HG02943 (cell line): ENCODE data around the gene OPN1LW.
"Not testable (repeated sequence)": the region's sequence is repeated elsewhere in the genome, so short reads cannot be mapped to it uniquely, and the experiment has no call there.

Experiments used
- ATAC-seq: cut with Tn5 transposase; IDR thresholded peaks from one replicate; pipeline ENCODE4 v1.9.1; 2021; ENCODE audit warnings: mild to moderate bottlenecking, low read depth, moderate library complexity; ENCODE audit not compliant: unreplicated experiment

OPN1LW gene

DNA sequence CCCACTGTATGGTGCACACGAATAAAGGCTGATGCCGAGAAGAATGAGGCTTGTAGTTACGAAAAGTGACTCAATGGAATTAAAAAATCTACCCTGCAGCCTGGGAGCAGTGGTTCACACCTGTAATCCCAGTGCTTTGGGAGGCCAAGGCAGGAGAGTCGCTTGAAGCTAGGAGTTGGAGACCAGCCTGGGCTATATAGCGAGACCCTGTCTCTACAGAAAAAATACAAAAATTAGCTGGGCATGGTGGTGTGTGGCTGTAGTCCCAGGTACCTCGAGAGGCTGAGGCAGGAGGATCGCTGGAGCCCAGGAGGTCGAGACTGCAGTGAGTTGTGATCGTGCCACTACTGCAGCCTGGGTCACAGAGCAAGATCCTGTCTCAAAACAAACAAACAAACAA, 11.7 kb upstream of the OPN1LW start:
- no peak for ATAC-seq

DNA sequence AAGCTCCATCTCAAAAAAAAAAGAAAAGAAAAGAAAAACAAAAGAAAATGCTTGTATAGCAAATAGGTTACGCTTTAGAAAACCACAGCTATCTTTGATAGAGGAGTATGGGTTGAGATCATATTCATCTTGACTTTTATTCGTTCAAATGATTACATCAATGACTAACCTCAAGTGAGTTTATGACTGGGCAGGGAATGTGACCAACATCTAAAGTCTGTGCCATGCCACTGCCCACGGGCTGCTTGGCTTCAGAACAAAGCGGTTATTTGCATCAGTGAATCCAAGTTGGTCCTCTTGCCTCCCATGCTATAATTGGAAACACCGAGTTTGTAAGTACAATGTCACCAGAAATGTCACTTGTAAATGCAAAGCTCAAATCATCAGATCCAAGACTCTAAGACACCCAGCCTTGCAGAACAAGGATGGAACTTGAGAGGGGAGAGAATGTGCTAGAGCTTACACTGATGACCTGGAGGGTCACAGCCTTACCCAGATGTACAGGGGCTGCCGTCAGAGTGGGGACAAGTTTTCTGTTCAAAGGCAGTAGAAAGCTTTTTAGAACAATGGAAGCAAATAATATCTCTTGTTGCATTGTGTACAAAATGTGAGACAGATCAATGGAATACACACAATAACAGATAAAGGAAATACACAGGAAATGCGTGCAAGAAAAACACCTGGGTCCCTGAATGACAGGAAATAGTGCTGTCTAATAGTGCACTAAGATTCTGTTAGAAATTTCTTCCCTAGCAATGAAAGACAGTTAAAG, 8.4 kb upstream of the OPN1LW start:
- ATAC-seq, result no peak

DNA sequence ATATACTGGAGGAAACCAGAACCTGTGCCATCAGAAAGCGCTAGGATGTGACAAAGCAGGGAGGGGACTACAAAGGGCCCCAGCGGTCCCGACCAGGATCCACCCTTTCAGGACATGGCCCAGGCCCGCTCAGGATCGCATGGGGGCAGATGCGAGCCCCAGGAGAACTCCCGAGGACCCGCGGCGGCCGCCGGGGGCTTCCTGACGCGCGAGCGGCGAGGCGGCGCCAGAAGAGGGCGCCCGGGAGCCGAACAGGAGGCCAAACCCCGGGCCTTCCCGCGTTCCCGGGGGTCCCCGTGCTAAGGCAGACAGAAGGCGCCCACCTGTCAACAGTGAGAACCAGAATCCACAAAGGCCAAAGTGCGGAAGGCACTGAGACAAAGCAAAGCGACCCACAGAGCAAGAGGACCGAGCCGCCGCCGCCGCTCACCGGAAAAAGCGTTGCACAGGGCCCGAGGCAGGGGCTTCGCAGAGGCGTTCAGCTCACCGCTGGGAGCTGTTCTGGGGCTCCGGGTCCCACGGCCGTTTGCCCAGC, 7.3 kb upstream of the OPN1LW start:
- ATAC-seq, result no peak

DNA sequence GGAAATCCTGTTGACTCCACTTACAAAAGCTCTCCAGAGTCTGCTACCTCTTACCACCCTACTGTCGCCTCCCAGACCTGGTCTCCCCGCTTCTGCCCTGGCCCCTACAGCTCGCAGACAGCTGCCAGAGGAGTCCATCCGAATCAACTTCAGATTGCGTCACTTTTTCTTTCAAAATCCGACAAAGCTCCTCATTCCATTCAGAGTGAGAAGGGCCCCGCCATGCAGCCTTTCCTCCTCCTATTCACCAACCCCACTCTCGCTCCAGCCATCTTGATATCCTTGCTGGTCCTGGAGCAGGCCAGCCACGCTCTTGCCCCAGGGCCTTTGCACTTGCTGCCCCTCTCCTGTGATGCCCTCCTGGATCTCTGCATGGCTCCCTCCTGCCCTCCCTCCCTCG, 5.2 kb upstream of the OPN1LW start:
- no peak for ATAC-seq

DNA sequence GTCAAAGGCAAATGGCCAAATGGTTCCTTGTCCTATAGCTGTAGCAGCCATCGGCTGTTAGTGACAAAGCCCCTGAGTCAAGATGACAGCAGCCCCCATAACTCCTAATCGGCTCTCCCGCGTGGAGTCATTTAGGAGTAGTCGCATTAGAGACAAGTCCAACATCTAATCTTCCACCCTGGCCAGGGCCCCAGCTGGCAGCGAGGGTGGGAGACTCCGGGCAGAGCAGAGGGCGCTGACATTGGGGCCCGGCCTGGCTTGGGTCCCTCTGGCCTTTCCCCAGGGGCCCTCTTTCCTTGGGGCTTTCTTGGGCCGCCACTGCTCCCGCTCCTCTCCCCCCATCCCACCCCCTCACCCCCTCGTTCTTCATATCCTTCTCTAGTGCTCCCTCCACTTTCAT, 3.8 kb upstream of the OPN1LW start:
- ATAC-seq, result no peak

DNA sequence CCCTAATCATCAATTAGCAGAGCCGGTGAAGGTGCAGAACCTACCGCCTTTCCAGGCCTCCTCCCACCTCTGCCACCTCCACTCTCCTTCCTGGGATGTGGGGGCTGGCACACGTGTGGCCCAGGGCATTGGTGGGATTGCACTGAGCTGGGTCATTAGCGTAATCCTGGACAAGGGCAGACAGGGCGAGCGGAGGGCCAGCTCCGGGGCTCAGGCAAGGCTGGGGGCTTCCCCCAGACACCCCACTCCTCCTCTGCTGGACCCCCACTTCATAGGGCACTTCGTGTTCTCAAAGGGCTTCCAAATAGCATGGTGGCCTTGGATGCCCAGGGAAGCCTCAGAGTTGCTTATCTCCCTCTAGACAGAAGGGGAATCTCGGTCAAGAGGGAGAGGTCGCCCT, 3.3 kb upstream of the OPN1LW start:
- ATAC-seq, result no peak

DNA sequence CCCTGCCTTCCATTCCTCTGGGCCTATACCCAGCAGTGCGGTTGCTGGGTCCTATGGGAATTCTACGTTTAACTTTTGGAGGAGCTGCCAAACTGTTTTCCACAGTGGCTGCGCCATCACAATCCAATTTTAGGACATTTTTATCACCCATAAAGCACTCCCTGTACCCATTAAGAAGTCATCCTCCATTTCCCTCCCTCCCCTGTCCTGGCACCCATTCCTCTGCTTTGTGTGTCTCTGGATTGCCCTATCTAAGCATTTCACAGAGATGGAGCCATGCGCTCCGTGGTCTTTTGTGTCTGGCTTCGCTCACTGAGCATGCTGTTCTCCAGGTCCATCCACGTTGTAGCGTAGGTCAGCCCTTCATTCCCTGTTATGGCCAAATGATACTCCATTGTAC, 1.7 kb upstream of the OPN1LW start:
- ATAC-seq, result no peak

DNA sequence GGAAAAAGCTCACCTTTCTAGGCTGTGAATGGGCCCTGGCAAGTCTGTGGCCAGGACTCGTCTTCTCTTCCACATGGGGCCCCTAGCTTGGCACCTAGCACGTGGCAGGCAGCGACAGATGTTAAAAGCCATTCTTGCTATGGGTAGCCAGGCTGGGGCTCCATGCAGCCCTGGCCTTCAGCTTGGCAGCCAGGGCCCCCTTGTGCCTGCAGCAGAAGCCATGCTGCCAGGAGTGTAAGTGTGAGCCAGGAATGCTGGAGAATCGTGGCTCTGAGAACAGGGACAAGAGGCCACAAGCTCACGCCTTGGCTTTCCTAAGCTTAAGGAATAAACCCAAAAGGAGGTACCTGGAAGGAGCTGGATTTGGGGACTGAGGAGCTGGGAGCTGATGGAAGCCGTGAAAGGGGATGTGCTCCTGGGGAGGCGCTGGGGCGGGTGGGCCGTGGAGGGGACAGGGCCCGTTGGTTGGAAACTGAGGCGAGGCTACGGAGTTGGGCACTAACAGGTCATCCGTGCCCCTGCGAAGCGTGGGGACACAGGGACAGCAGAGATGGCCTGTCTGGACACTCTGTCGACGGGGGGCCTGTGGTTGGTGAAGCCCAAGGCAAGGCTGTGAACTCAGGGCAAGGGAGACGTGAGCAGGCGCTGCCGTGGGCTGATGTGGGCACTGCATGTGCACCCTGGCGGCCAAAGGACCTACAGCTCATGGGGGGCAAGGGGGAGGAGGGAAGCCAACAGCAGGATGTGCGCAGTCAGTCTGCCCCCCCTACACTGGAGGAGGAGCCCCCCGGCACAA, 895 bp upstream of the OPN1LW start:
- no peak for ATAC-seq

DNA sequence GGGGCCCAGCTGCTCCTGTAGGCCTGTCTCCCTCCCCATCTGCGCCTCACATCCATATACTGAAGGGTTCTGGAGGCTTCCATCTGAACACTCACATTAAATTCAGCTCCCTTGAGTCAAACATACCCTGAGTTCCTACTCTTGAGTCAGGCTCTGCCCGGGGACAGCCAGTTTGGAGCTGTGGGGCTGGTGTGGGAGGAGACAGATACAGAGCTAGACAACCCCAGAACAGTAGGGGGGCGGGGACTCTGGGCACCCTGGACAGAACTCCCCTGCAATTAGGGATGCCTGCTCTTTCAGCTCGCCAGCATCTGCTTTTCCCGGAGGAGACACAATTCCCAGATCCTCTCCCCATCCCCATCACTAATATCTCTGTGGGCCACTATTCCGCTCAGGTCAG, 7.0 kb downstream of the OPN1LW start:
- not testable (repeated sequence) for ATAC-seq

DNA sequence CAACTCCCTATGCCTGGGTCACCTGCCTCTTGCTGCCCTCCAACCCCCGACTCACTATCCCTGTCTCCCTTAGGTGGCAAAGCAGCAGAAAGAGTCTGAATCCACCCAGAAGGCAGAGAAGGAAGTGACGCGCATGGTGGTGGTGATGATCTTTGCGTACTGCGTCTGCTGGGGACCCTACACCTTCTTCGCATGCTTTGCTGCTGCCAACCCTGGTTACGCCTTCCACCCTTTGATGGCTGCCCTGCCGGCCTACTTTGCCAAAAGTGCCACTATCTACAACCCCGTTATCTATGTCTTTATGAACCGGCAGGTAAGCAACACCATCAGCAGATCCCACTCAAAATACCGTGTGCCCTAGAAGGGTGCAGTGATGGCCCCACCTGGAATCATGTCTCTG, 12.2 kb downstream of the OPN1LW start:
- not testable (repeated sequence) for ATAC-seq

DNA sequence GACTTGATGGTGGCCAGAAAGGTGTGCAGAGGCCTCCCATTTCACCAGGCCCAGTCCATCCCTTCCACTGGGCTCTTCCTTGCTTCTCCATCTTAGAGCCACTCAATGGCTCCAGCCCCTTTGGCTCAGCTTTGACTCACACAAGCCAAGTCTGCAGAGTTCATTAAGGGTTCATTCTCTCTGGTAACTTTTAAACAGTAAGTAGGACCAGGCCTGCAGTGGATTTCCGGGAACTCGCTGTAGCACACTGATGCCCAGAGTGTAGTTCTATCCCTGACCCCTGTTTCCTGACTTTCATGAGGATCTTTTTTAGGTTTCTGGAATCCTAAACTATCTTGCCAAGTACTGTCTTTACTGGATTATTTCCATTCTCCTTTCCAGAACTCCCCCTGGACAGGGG, 13.2 kb downstream of the OPN1LW start:
- not testable (repeated sequence) for ATAC-seq

DNA sequence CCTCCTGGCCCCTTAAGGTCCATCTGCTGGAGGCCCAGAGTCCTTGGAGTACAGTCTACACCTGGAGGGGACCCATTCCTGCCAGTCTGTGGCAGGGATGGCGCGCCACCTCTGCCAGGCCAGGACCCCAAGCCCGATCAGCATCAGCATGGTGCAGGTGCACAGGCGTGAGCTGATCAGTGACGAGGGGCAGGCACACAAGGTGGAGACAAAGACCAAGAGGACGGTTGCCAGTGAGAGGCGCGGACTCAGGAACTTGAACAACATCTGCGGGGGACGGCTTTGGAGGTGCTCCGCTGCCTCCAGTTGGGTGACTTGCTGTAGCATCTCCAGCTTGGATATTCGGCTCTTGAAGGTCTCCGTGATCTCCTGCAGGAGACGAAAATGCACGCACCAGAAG, 15.3 kb downstream of the OPN1LW start:
- ATAC-seq, result not testable (repeated sequence)

DNA sequence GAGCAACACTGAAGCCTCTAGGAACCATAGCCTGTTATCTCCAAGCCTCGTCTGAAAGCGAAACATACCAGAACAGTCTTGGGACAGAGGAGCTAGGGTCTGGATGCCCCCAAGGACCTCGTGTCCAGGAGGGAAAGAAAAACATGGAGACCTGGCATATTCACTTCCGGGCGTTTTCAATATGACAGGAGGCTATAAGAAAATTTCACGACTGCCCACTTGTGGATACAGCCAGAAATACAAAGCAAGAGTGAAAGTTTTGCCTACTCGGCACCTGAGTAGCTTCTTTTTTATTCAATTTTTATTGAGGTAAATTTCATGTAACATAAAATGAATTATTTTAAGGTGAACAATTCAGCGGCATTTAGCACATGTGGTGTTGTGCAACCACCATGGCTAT, 20.9 kb downstream of the OPN1LW start:
- ATAC-seq, result not testable (repeated sequence)

DNA sequence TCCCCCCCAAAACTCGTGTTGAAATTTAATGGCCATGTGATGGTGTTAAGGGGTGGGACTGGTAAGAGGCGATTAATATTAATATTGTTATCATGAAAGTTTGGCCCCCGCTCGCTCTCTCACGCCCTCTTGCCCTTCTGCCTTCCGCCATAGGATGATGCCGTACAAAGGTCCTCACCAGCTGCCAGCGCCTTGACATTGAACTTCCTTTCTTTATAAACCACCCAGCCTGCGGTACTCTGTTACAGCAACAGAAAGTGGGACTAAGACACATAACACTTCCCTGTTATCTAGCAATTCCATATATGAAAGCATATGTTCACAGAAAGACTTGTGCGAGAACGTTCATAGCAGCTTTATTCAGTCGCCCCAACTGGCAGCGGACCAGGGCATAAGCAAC, 24.3 kb downstream of the OPN1LW start:
- ATAC-seq, result not testable (repeated sequence)

DNA sequence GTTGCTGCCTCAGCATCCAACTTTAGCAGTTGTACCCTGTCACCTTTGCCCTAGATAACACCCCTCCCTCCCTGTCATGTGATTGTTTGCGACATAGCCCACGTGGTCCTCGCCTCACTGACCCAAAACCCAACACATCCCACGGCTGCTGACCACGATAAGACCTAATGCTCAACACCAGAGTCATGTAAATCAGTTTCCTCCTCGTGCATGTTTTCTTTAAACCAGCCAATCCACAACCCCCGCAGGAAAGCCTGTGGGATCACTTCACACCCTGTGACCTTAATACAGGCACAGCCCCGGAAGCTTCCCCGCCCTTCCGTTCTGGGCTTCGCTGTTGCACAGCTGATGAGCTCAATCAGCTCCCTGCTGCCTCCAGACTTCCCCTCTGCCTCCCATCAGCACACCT, 28.5 kb downstream of the OPN1LW start:
- ATAC-seq, result not testable (repeated sequence)

DNA sequence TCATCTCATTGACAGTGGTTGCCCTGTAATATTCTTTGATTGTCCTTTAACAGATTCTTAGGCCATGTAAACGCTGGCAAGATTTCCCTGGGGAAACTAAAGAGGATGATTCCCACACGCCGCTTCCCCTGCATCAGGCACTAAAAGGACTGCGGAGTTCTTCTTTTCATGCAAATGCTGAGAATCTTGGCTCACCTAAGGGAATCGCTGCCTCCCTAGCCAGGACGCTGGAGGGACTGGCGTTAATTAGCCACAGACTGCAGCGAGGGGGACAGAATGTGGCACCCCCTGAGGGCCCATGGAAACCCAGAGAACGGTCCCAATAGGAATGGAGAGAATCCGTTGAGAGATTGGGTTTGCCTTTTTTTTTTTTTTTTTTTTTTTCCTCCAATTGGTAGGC, 30.3 kb downstream of the OPN1LW start:
- ATAC-seq, result not testable (repeated sequence)

DNA sequence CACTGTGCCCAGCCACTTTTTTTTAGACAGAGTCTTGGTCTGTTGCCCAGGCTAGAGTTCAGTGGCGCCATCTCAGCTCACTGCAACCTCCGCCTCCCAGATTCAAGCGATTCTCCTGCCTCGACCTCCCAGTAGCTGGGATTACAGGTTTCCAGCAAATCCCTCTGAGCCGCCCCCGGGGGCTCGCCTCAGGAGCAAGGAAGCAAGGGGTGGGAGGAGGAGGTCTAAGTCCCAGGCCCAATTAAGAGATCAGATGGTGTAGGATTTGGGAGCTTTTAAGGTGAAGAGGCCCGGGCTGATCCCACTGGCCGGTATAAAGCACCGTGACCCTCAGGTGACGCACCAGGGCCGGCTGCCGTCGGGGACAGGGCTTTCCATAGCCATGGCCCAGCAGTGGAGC, 38.3 kb downstream of the OPN1LW start, which contains the start of gene OPN1MW:
OPN1MW (plus strand) TSS at position 301 of the 400 bp plus-strand sequence; CDS start at position 383, 82 bp downstream.
- not testable (repeated sequence) for ATAC-seq

DNA sequence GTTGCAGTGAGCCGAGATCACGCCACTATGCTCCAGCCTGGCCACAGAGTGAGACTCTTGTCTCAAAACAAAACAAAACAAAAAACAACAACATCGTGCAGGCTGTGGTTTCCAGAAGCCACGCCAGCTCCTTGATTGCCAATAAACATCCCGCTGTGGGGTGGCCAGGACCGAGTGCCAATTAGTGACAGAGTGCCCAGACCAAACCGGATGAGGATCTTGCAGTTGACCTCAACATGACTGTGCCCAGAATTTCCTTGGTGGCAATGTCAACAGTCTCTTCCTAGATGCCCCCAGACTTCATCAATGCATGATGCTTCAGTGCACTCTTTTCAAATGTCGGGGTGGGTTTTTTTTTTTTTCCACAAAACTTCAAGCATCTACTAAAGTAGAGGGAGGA, 39.8 kb downstream of the OPN1LW start:
- not testable (repeated sequence) for ATAC-seq

DNA sequence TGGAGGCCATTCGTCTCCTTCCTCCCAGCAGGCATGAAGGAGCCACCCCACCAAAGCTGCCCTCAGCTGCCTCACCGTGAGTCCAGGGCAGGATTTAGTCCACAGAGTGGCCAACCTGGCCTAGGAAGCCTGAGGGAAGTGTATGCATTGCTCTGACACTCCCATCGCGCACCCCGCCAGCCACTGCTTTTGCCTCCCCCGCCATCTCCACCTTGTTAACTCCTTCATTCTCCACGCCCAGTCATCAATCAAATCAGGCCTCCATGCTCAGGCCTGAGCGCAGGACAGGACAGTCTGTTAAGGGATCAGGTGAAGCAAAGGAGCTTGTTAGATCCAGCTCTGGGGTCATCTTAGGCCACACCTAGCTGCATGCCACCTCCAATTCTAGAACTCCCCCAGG, 48.8 kb downstream of the OPN1LW start:
- not testable (repeated sequence) for ATAC-seq

DNA sequence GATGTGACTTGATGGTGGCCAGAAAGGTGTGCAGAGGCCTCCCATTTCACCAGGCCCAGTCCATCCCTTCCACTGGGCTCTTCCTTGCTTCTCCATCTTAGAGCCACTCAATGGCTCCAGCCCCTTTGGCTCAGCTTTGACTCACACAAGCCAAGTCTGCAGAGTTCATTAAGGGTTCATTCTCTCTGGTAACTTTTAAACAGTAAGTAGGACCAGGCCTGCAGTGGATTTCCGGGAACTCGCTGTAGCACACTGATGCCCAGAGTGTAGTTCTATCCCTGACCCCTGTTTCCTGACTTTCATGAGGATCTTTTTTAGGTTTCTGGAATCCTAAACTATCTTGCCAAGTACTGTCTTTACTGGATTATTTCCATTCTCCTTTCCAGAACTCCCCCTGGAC, 50.3 kb downstream of the OPN1LW start:
- ATAC-seq, result not testable (repeated sequence)

DNA sequence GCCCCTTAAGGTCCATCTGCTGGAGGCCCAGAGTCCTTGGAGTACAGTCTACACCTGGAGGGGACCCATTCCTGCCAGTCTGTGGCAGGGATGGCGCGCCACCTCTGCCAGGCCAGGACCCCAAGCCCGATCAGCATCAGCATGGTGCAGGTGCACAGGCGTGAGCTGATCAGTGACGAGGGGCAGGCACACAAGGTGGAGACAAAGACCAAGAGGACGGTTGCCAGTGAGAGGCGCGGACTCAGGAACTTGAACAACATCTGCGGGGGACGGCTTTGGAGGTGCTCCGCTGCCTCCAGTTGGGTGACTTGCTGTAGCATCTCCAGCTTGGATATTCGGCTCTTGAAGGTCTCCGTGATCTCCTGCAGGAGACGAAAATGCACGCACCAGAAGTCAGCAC, 52.4 kb downstream of the OPN1LW start:
- ATAC-seq, result not testable (repeated sequence)
